GM21381 (cell line): ENCODE measurements around the gene AAMDC.
"Not testable (repeated sequence)": the region's sequence is repeated elsewhere in the genome, so short reads cannot be mapped to it uniquely, and the experiment has no call there.

Experiments used
- ATAC-seq: cut with Tn5 transposase; IDR thresholded peaks from one replicate; pipeline ENCODE4 v1.9.1; 2021; ENCODE audit warnings: mild to moderate bottlenecking, moderate library complexity; ENCODE audit not compliant: unreplicated experiment

Gene AAMDC

DNA sequence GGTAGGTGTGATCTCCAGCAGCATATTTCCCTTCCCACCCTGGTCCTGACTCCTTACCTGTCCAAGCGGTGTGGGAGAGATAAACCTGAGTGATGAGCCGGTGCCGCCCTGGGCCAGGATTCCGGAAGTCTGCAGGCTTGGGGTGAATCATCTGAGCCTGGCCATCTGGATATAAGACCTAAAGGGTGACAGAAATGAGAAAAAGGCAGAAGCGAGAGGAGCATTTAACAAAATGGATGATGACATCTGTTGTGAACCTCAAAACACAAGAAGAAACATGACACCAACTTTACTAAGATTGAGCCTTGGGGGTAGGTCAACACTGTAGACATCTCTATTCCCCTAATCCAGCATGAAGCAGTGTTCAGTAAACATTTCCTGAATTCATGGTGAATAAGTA is 62.8 kb downstream of the AAMDC start:
- ATAC-seq = no peak

GRCh38 chr11:77884186-77884828 is 63.4 kb downstream of the AAMDC start:
- no peak for ATAC-seq

DNA sequence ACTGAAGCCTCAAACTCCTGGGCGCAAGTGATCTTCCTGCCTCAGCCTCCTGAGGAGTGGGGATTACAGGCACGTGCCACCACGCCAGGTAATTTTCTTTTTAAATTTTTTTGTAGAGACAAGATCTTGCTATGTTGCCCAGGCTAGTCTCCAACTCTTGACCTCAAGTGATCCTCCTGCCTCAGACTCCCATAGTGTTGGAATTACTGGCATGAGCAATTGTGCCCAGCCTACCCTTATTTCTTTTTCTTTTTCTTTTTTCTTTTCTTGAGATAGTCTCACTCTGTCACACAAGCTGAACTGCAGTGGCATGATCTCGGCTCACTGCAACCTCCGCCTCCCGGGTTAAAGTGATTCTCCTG is 63.9 kb downstream of the AAMDC start:
- ATAC-seq = no peak

DNA sequence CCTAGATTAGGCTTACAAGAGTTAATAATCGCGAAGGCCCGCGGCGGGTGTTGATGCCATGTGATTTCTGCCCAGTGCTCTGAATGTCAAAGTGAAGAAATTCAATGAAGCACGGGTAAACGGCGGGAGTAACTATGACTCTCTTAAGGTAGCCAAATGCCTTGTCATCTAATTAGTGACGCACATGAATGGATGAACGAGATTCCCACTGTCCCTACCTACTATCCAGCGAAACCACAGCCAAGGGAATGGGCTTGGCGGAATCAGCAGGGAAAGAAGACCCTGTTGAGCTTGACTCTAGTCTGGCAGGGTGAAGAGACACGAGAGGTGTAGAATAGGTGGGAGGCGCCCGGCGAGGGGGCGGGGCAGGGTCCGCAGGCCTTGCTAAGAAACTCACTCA is 65.5 kb downstream of the AAMDC start:
- no peak for ATAC-seq

DNA sequence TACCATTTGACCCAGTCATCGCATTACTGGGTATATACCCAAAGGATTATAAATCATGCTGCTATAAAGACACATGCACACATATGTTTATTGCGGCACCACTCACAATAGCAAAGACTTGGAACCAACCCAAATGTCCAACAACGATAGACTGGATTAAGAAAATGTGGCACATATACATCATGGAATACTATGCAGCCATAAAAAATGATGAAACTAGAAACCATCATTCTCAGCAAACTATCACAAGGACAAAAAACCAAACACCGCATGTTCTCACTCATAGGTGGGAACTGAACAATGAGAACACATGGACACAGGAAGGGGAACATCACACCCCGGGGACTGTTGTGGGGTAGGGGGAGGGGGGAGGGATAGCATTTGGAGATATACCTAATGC is 68.1 kb downstream of the AAMDC start:
- ATAC-seq = not testable (repeated sequence)

- not testable (repeated sequence) for ATAC-seq
Observed at GRCh38 chr11:77890100-77890614, 69.2 kb downstream of the AAMDC start.

DNA sequence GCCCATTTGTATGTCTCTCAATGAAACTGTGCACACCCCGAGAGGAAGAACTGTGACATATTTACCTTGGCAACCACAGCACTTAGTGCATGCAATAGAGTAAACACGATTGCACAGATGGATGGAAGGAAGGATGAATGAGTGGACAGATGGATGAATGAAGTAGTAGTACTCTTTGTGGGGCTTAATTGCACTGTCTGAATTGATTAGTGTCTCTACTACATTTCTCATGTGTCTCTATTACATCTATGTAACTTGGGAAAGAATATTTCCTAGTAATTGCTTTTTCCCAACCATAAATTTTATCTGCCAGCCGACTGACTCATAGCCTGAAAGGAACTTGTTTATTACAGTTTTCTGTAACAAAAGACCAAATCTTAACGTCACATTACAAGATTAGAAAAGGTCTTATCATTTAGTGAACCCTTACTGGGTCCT is 69.7 kb downstream of the AAMDC start:
- ATAC-seq = not testable (repeated sequence)

- ATAC-seq = not testable (repeated sequence)
Observed at GRCh38 chr11:77891256-77891655, 70.3 kb downstream of the AAMDC start.

GRCh38 chr11:77891703-77892102 is 70.8 kb downstream of the AAMDC start:
- not testable (repeated sequence) for ATAC-seq

DNA sequence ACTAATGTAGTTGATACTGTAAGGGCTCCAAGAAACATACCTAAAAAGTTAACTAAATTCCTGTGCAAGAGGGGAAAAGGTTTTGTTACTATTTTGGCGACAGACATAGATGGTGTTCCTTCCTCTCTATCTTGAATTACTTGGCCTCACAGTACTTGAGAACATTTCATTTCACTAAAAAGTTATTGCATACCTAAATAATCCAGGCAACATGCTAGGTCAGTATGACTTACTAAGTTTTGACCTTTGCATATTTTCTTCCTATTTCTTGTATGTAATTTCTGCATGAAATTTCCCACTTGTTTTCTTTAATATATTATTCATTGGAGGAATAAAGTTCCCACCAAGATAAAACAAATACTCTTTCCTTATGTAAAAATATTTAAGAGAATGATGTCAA is 74.0 kb downstream of the AAMDC start:
- not testable (repeated sequence) for ATAC-seq

DNA sequence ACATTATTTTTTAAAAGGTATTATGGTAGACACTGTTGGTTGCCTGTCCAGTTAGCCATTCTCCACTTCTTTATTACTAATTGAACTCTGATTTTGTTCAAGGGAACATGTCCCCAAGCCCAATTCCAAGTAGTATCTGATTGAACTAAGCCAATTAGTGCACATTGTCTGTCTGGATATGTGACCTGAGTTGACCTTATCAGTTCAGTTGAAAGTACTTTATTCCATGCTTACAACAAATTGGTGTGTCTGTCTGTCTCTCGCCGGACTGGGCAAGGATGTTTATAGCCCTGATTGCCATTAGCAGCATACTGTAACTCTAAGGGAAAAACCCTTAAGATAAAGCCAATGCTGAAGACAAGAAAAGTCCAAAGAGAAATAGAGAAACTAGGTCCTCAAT is 87.9 kb downstream of the AAMDC start:
- ATAC-seq = no peak

- ATAC-seq = no peak
Observed at GRCh38 chr11:77909277-77909676, 88.3 kb downstream of the AAMDC start.

DNA sequence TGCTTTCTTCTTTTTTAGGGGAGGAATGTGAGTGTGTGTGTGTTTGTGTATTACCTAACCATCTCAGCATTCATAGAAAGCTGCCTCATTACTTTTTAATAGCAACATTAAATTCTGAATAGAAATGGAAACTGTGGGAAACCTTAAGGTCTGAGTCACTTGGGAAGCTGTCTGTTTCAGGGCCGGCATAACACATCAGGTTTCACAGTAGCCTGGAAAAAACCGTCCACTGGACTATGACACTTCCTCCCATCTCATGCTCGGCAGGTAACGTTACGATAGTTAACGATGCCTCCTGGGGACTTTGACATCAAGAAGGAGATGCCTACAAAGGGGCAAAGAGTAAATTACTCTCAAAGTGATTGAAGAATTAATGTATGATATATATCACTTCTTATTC is 89.9 kb downstream of the AAMDC start:
- not testable (repeated sequence) for ATAC-seq

DNA sequence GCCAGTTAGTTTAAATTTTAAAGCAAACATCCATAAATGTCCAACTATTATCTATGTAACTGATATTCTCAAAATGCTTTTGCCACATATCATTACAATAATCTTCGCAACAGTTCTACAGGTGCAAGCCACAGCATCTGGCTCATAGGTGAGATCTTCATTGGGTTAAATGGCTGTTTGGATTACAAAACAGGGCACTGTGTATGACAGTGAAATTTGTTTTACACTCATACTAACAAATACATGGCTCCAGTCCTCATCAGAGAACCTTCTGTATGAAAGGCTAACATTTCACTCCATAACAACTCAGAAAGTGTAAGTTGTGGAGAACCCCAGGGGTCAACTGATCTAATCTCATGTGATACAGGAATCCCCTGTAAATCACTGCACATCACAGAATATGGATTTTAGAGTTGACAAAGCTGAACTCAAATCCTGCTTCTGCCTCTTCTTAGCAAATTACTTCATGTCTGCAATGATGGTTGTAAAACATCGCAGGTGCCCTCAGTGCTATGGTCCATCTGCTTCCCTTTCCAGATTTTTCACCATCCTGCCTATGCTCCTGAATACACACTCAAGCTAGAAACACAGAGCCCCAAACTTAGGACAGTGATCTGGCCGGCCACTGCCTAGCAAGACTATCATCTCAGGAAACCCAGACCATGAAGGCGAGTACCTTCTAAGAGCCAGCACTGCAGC is 92.8 kb downstream of the AAMDC start:
- not testable (repeated sequence) for ATAC-seq

GRCh38 chr11:77914307-77914791 is 93.4 kb downstream of the AAMDC start:
- ATAC-seq = not testable (repeated sequence)

DNA sequence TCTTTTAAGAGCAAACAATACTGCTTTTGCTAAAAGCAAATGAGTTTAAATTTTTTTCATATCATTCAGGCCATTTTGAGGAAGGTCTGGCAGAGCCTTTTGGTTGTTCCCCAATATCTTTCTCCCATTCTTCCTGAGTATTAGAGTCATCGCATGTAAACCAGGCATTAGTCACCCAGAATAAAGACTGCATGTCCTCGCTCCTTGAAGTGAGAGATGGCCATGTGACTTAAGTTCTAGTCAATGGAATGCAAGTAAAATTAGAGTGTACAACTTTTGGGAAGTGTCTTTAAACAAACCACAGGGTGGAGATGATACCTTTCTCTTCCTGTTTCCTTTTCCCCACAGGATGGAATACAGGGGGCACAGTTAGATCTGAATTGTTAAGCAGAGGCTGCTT is 96.8 kb downstream of the AAMDC start:
- ATAC-seq = not testable (repeated sequence)
